Lung microvascular endothelial cell (primary cell): Measurements from ENCODE around the gene TRAK2. TPM values are rescaled to one million over a fixed set of nuclear protein-coding genes. Genes with fewer than 3 reads are reported as not detected.
"Not testable (repeated sequence)": the region's sequence is repeated elsewhere in the genome, so short reads cannot be mapped to it uniquely, and the experiment has no call there.

Experiments
- DNase-seq, 2 donors: peaks; one replicate each; pipeline versions ENCODE4 v3.0.0 to v3.0.0-alpha.2; 2010; ENCODE audit warnings: low read depth in 2 of 2
- total RNA-seq: library from RNA; depleted of rRNA; stranded (reverse); fragments of >200 nt; gene quantifications from 2 replicates; pipeline ENCODE4 v1.2.1, GENCODE V29; 2014

TRAK2 gene
- total RNA-seq, 1 donor from 2014 or later = 26.8 TPM

GRCh38 chr2:201414099-201415023, 36.9 kb downstream of the TRAK2 start:
- peak; percentile 76 to 82 for DNase-seq

GRCh38 chr2:201413552-201413951, 37.7 kb downstream of the TRAK2 start:
- no peak for DNase-seq

- peak in 1 of 2 donors; percentile 11 for DNase-seq
These were observed 38.1 kb downstream of the TRAK2 start for GRCh38 chr2:201413143-201413542.

GRCh38 chr2:201411421-201411820, 39.8 kb downstream of the TRAK2 start:
- no peak for DNase-seq

- DNase-seq = no peak
These were observed 42.3 kb downstream of the TRAK2 start for GRCh38 chr2:201408931-201409330.

- no peak for DNase-seq
These were observed 44.0 kb downstream of the TRAK2 start for GRCh38 chr2:201407265-201407664.

GRCh38 chr2:201406077-201406662, 45.1 kb downstream of the TRAK2 start:
- DNase-seq = peak; percentile 56 to 71

- no peak for DNase-seq
These were observed 46.5 kb downstream of the TRAK2 start for GRCh38 chr2:201404699-201405280.

GRCh38 chr2:201403880-201404279, 47.4 kb downstream of the TRAK2 start:
- peak; percentile 16 to 63 for DNase-seq

GRCh38 chr2:201402651-201403562, 48.4 kb downstream of the TRAK2 start:
- no peak for DNase-seq

GRCh38 chr2:201401815-201402214, 49.4 kb downstream of the TRAK2 start:
- DNase-seq = no peak

- peak; percentile 5 to 34 for DNase-seq
These were observed 54.7 kb downstream of the TRAK2 start for GRCh38 chr2:201396595-201396994.

- no peak for DNase-seq
These were observed 68.1 kb downstream of the TRAK2 start for GRCh38 chr2:201383136-201383535.

GRCh38 chr2:201378496-201379397, 72.5 kb downstream of the TRAK2 start:
- no peak for DNase-seq

- DNase-seq = no peak
These were observed 74.0 kb downstream of the TRAK2 start for GRCh38 chr2:201377218-201377617.

GRCh38 chr2:201369775-201370174, 81.5 kb downstream of the TRAK2 start:
- no peak for DNase-seq

GRCh38 chr2:201369318-201369717, 81.9 kb downstream of the TRAK2 start:
- DNase-seq = not testable (repeated sequence)

GRCh38 chr2:201366146-201366545, 85.1 kb downstream of the TRAK2 start:
- no peak for DNase-seq

GRCh38 chr2:201363857-201364560, 87.2 kb downstream of the TRAK2 start:
- DNase-seq = peak; percentile 70 to 75

GRCh38 chr2:201362396-201362795, 88.9 kb downstream of the TRAK2 start:
- DNase-seq = peak in 1 of 2 donors; percentile 14
